Measurements from ENCODE around the gene FBN1.

- no peak for TF ChIP-seq EZH2phosphoT487 (IDR thresholded peaks at IDR 0.05; ENCODE audit: low read length)
- TF ChIP-seq, protein P1, sequence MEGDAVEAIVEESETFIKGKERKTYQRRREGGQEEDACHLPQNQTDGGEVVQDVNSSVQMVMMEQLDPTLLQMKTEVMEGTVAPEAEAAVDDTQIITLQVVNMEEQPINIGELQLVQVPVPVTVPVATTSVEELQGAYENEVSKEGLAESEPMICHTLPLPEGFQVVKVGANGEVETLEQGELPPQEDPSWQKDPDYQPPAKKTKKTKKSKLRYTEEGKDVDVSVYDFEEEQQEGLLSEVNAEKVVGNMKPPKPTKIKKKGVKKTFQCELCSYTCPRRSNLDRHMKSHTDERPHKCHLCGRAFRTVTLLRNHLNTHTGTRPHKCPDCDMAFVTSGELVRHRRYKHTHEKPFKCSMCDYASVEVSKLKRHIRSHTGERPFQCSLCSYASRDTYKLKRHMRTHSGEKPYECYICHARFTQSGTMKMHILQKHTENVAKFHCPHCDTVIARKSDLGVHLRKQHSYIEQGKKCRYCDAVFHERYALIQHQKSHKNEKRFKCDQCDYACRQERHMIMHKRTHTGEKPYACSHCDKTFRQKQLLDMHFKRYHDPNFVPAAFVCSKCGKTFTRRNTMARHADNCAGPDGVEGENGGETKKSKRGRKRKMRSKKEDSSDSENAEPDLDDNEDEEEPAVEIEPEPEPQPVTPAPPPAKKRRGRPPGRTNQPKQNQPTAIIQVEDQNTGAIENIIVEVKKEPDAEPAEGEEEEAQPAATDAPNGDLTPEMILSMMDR (IDR thresholded peaks at IDR 0.05; ENCODE audit: low read length): no peak
- no peak for TF ChIP-seq EZH2 (optimal IDR thresholded peaks at IDR 0.05; ENCODE audit: low read depth, low read length)
These were observed 208.3 kb downstream of the FBN1 start for GRCh38 chr15:48437178-48437577.

Data from MM.1S (cell line).